H9 (cell line): ENCODE measurements around the gene DNER. TPM values are rescaled to one million over a fixed set of nuclear protein-coding genes. Genes with fewer than 3 reads are reported as not detected.

Experiments used
- DNase-seq: peaks from one replicate; pipeline ENCODE4 v3.0.0-alpha.2; 2017
- H2AFZ ChIP-seq: one replicate; pipeline ENCODE4 v1.6.1; 2013; ENCODE audit warnings: mild to moderate bottlenecking, low read length, control low read depth, moderate library complexity
- H2AK5ac ChIP-seq: 2 replicates; pipeline ENCODE4 v1.6.1; 2013; ENCODE audit warnings: low read length, control low read depth, mixed read lengths; ENCODE audit not compliant: insufficient read length
- H2BK120ac ChIP-seq: one replicate; pipeline ENCODE4 v1.6.1; 2013; ENCODE audit warnings: low read depth, mild to moderate bottlenecking, low read length, control low read depth, inconsistent platforms; ENCODE audit not compliant: poor library complexity, severe bottlenecking
- H2BK12ac ChIP-seq: 2 replicates; pipeline ENCODE4 v1.6.1; 2013; ENCODE audit warnings: low read length, control low read depth, mixed read lengths, low read depth; ENCODE audit not compliant: insufficient read length
- H2BK15ac ChIP-seq: 2 replicates; pipeline ENCODE4 v1.6.1; 2013; ENCODE audit warnings: low read depth, low read length, control low read depth
- H2BK20ac ChIP-seq: one replicate; pipeline ENCODE4 v1.6.1; 2013; ENCODE audit warnings: low read depth, mild to moderate bottlenecking, low read length, control low read depth, inconsistent platforms; ENCODE audit not compliant: poor library complexity, severe bottlenecking
- H2BK5ac ChIP-seq: 2 replicates; pipeline ENCODE4 v1.6.1; 2013; ENCODE audit warnings: low read length, control low read depth, mixed read lengths; ENCODE audit not compliant: insufficient read length
- H3K14ac ChIP-seq: 2 replicates; pipeline ENCODE4 v1.6.1; 2013; ENCODE audit warnings: low read length, control low read depth; ENCODE audit not compliant: insufficient read depth
- H3K18ac ChIP-seq: 2 replicates; pipeline ENCODE4 v1.6.1; 2013; ENCODE audit warnings: low read depth, mild to moderate bottlenecking, mixed read lengths, low read length, control low read depth; ENCODE audit not compliant: insufficient read length
- H3K23ac ChIP-seq: 2 replicates; pipeline ENCODE4 v1.6.1; 2013; ENCODE audit warnings: low read length, control low read depth, mixed read lengths, low read depth; ENCODE audit not compliant: insufficient read length
- H3K23me2 ChIP-seq: 2 replicates; pipeline ENCODE4 v1.6.1; 2013; ENCODE audit warnings: low read depth, mild to moderate bottlenecking, mixed read lengths, low read length, control low read depth; ENCODE audit not compliant: insufficient read length, poor library complexity, severe bottlenecking
- H3K27ac ChIP-seq: 2 replicates; pipeline ENCODE4 v1.5.1; 2013; ENCODE audit warnings: low read length, control low read depth, mixed read lengths, low read depth; ENCODE audit not compliant: insufficient read length
- H3K27me3 ChIP-seq: 2 replicates; pipeline ENCODE4 v1.6.1; 2013; ENCODE audit warnings: low read length, control low read depth, inconsistent platforms; ENCODE audit not compliant: insufficient read depth
- H3K4ac ChIP-seq: 2 replicates; pipeline ENCODE4 v1.6.1; 2013; ENCODE audit warnings: low read depth, mild to moderate bottlenecking, control low read depth, inconsistent platforms, low read length, moderate library complexity
- H3K4me1 ChIP-seq: 2 replicates; pipeline ENCODE4 v1.6.1; 2013; ENCODE audit warnings: low read length, control low read depth, inconsistent platforms; ENCODE audit not compliant: insufficient read depth
- H3K4me2 ChIP-seq: 2 replicates; pipeline ENCODE4 v1.6.1; 2013; ENCODE audit warnings: low read length, control low read depth, mixed read lengths; ENCODE audit not compliant: insufficient read length, insufficient read depth
- H3K56ac ChIP-seq: 2 replicates; pipeline ENCODE4 v1.6.1; 2013; ENCODE audit warnings: low read depth, mild to moderate bottlenecking, mixed read lengths, low read length, control low read depth; ENCODE audit not compliant: insufficient read length
- H3K79me1 ChIP-seq: 2 replicates; pipeline ENCODE4 v1.6.1; 2013; ENCODE audit warnings: low read depth, mild to moderate bottlenecking, moderate library complexity, low read length, control low read depth, inconsistent platforms; ENCODE audit not compliant: insufficient read depth, poor library complexity, severe bottlenecking
- H3K79me2 ChIP-seq: 2 replicates; pipeline ENCODE4 v1.6.1; 2013; ENCODE audit warnings: low read length, control low read depth, inconsistent platforms; ENCODE audit not compliant: insufficient read depth
- H3K9ac ChIP-seq: 2 replicates; pipeline ENCODE4 v1.6.1; 2013; ENCODE audit warnings: low read length, control low read depth, mixed read lengths; ENCODE audit not compliant: insufficient read length; ENCODE audit errors: extremely low read depth
- H3K9me3 ChIP-seq: one replicate; pipeline ENCODE4 v1.6.1; 2013; ENCODE audit warnings: low read depth, low read length, inconsistent platforms; ENCODE audit not compliant: control insufficient read depth
- H3T11ph ChIP-seq: one replicate; pipeline ENCODE4 v1.6.1; 2013; ENCODE audit warnings: mild to moderate bottlenecking, low read length, control low read depth, inconsistent platforms
- H4K20me1 ChIP-seq: one replicate; pipeline ENCODE4 v1.6.1; 2013; ENCODE audit not compliant: control insufficient read depth, insufficient read length, insufficient read depth
- H4K5ac ChIP-seq: 2 replicates; pipeline ENCODE4 v1.6.1; 2013; ENCODE audit warnings: low read depth, mild to moderate bottlenecking, mixed read lengths, low read length, control low read depth; ENCODE audit not compliant: insufficient read length
- H4K8ac ChIP-seq: replicated peaks from 2 replicates; pipeline ENCODE4 v1.6.1; 2013; ENCODE audit warnings: low read length, control low read depth, mixed read lengths, low read depth; ENCODE audit not compliant: insufficient read length
- H4K91ac ChIP-seq: 2 replicates; pipeline ENCODE4 v1.6.1; 2013; ENCODE audit warnings: low read depth, mild to moderate bottlenecking, moderate library complexity, mixed read lengths, low read length, control low read depth; ENCODE audit not compliant: insufficient read length
- H3K27ac Mint-ChIP-seq, 3 experiments: 2 replicates in 2 of 3; 3 replicates in 1 of 3; pipeline ENCODE4 v1.8.0; 2020 to 2021; ENCODE audit warnings: mixed read lengths in 3 of 3, mild to moderate bottlenecking in 1 of 3, moderate library complexity in 1 of 3
- H3K27me3 Mint-ChIP-seq: 2 replicates; pipeline ENCODE4 v1.8.0; 2021; ENCODE audit warnings: low read depth, mild to moderate bottlenecking, moderate library complexity, mixed read lengths
- H3K36me3 Mint-ChIP-seq, 3 experiments: 2 replicates in 2 of 3; 3 replicates in 1 of 3; pipeline ENCODE4 v1.8.0; 2020 to 2021; ENCODE audit warnings: low read depth in 3 of 3, mixed read lengths in 3 of 3; ENCODE audit not compliant: insufficient read depth in 1 of 3
- H3K4me1 Mint-ChIP-seq, 2 experiments: 2 replicates each; pipeline ENCODE4 v1.8.0; 2020; ENCODE audit warnings: mixed read lengths in 2 of 2
- H3K4me3 Mint-ChIP-seq, 2 experiments: 2 replicates in 1 of 2; 3 replicates in 1 of 2; pipeline ENCODE4 v1.8.0; 2020 to 2021; ENCODE audit warnings: mild to moderate bottlenecking in 2 of 2, mixed read lengths in 2 of 2, moderate library complexity in 1 of 2
- H3K9me3 Mint-ChIP-seq, 2 experiments: 2 replicates in 1 of 2; 3 replicates in 1 of 2; pipeline ENCODE4 v1.8.0; 2020; ENCODE audit warnings: mild to moderate bottlenecking in 2 of 2, mixed read lengths in 2 of 2, moderate library complexity in 1 of 2
- CTCF ChIP-seq: fragments of 200-600 bp; sonication (generic); conservative IDR thresholded peaks from 3 replicates; pipeline ENCODE4 v1.8.0; 2021; ENCODE audit warnings: antibody characterized with exemption, mild to moderate bottlenecking
- total RNA-seq: library from RNA; stranded (reverse); gene quantifications from 2 replicates; pipeline ENCODE4 v1.2.1, GENCODE V29; 2021

DNER gene
- total RNA-seq, 1 experiment from 2014 or later: 1.0 TPM

- Histone ChIP-seq H2BK15ac (no peak overlapping the region), H3K9ac (no peak overlapping the region), H4K91ac (no peak overlapping the region), H2BK5ac (no peak overlapping the region), H2AFZ (no peak overlapping the region), H3K79me1 (no peaks in the 10 kb centered on the region), H2AK5ac (no peak overlapping the region), H3K23me2 (no peaks in the 10 kb centered on the region), H2BK20ac (no peak overlapping the region), H3K27me3 (no peaks in the 10 kb centered on the region), H3K27ac (no peak overlapping the region), H4K5ac (no peak overlapping the region), H3K18ac (no peak overlapping the region), H3T11ph (no peak overlapping the region), H3K4ac (no peak overlapping the region), H4K8ac (no peak overlapping the region), H3K4me2 (no peak overlapping the region), H3K79me2 (no peaks in the 10 kb centered on the region), H3K23ac (no peak overlapping the region), H3K4me1 (no peaks in the 10 kb centered on the region), H3K56ac (no peak overlapping the region), H4K20me1 (no peaks in the 10 kb centered on the region), H2BK12ac (no peak overlapping the region), H3K14ac (no peak overlapping the region), H2BK120ac (no peak overlapping the region), H3K9me3 (peaks cover 5% of the 10 kb centered on the region)
- DNase-seq: no peak
- Mint-ChIP-seq H3K27ac (no peak overlapping the region), H3K9me3 (peaks cover 14 to 22% of the 10 kb centered on the region in 2 experiments), H3K36me3 (peaks cover 0 to 17% (median 5%) of the 10 kb centered on the region in 3 experiments; a peak in 6 of 7 replicates), H3K27me3 (no peaks in the 10 kb centered on the region; the same call in 1 of the 2 replicates), H3K4me3 (no peak overlapping the region), H3K4me1 (no peaks in the 10 kb centered on the region)
- TF ChIP-seq CTCF: no peak
Measured at GRCh38 chr2:229350883-229351282, 363.5 kb downstream of the DNER start.
